SK-N-SH (cell line): Measurements from ENCODE around the gene CD3D. TPM values are rescaled to one million over a fixed set of nuclear protein-coding genes. Genes with fewer than 3 reads are reported as not detected.

Experiments used
- CTCF ChIA-PET: fragments of 300-600, 350-600 bp; formaldehyde crosslinking; extraction: SDS; loops from one replicate; lab custom pipeline; 2021; lab: Yijun Ruan, JAX
- POLR2A ChIA-PET: fragments of 350-600 bp; sonication (Branson Sonifier 250); formaldehyde crosslinking; extraction: SDS; loops from one replicate; lab custom pipeline; 2020; ENCODE audit warnings: antibody characterized with exemption, inconsistent platforms; lab: Yijun Ruan, JAX
- DNase-seq: peaks from one replicate; pipeline ENCODE4 v3.0.0; 2012
- H2AFZ ChIP-seq: fragments of 200-600 bp; sonication (generic); 2 replicates; pipeline ENCODE4 v1.8.1; 2016; ENCODE audit warnings: antibody characterized with exemption, mild to moderate bottlenecking, low read depth
- H3F3A ChIP-seq: fragments of 200-600 bp; sonication (generic); replicated peaks from 2 replicates; pipeline ENCODE3; 2016; ENCODE audit warnings: antibody characterized with exemption, mild to moderate bottlenecking; ENCODE audit not compliant: insufficient read depth
- H3K27ac ChIP-seq, 2 experiments: fragments of 200-500 bp in 1 of 2; fragments of 200-600 bp in 1 of 2; sonication (Bioruptor generic) in 1 of 2; sonication (generic), shearing (Covaris generic) in 1 of 2; 2 replicates each; pipeline versions ENCODE4 v1.5.1 to v1.6.1; 2014 to 2016; ENCODE audit warnings: low read depth in 2 of 2, inconsistent platforms in 1 of 2, low read length in 1 of 2, mild to moderate bottlenecking in 1 of 2, mixed read lengths in 1 of 2
- H3K27me3 ChIP-seq: fragments of 200-600 bp; sonication (generic), shearing (Covaris generic); 2 replicates; pipeline ENCODE4 v1.6.1; 2016; ENCODE audit warnings: mixed run types; ENCODE audit not compliant: insufficient read depth
- H3K36me3 ChIP-seq, 2 experiments: fragments of 200-500 bp in 1 of 2; fragments of 200-600 bp in 1 of 2; sonication (Bioruptor generic) in 1 of 2; sonication (generic) in 1 of 2; replicated peaks in 1 of 2; 2 replicates each; pipeline versions ENCODE3 to v1.5.1; 2014 to 2016; ENCODE audit warnings: low read length in 1 of 2, mild to moderate bottlenecking in 1 of 2; ENCODE audit not compliant: insufficient read depth in 2 of 2, control insufficient read depth in 1 of 2
- H3K4me1 ChIP-seq, 2 experiments: fragments of 200-500 bp in 1 of 2; fragments of 200-600 bp in 1 of 2; sonication (Bioruptor generic) in 1 of 2; sonication (generic), shearing (Covaris generic) in 1 of 2; 2 replicates each; pipeline versions ENCODE4 v1.5.1 to v1.6.1; 2014 to 2016; ENCODE audit warnings: low read depth in 1 of 2, low read length in 1 of 2, mixed run types in 1 of 2; ENCODE audit not compliant: insufficient read depth in 2 of 2, control insufficient read depth in 1 of 2
- H3K4me2 ChIP-seq: fragments of 200-600 bp; sonication (generic), shearing (Covaris generic); 2 replicates; pipeline ENCODE4 v1.6.1; 2017; ENCODE audit warnings: mixed run types
- H3K4me3 ChIP-seq, 2 experiments: fragments of 200-500 bp in 1 of 2; fragments of 200-600 bp in 1 of 2; sonication (Bioruptor generic) in 1 of 2; sonication (generic), shearing (Covaris generic) in 1 of 2; 2 replicates each; pipeline versions ENCODE4 v1.5.1 to v1.8.1; 2014 to 2016; ENCODE audit warnings: low read depth in 2 of 2, inconsistent platforms in 1 of 2, low read length in 1 of 2, mild to moderate bottlenecking in 1 of 2, mixed read lengths in 1 of 2, moderate library complexity in 1 of 2
- H3K79me2 ChIP-seq: fragments of 200-600 bp; sonication (generic); 2 replicates; pipeline ENCODE4 v1.8.1; 2017; ENCODE audit warnings: mild to moderate bottlenecking; ENCODE audit not compliant: insufficient read depth
- H3K9ac ChIP-seq: fragments of 200-600 bp; sonication (generic); 2 replicates; pipeline ENCODE4 v1.6.1; 2017; ENCODE audit warnings: mixed run types
- H3K9me2 ChIP-seq: fragments of 200-600 bp; sonication (generic); 2 replicates; pipeline ENCODE4 v1.6.1; 2017; ENCODE audit warnings: mixed run types
- H3K9me3 ChIP-seq: fragments of 200-600 bp; sonication (generic); 2 replicates; pipeline ENCODE4 v1.6.1; 2017; ENCODE audit warnings: mixed run types, mild to moderate bottlenecking, moderate library complexity
- H4K20me1 ChIP-seq: fragments of 200-600 bp; sonication (generic); 2 replicates; pipeline ENCODE4 v1.6.1; 2017; ENCODE audit warnings: mild to moderate bottlenecking, mixed run types; ENCODE audit not compliant: insufficient read depth
- CHD2 ChIP-seq: fragments of 150-350 bp; IDR thresholded peaks from 2 replicates; pipeline ENCODE4 v1.6.1; 2018; ENCODE audit warnings: low read length; ENCODE audit not compliant: partially characterized antibody
- EZH2phosphoT487 ChIP-seq: fragments of 200-600 bp; sonication (generic); IDR thresholded peaks from 2 replicates; pipeline ENCODE4 v1.6.1; 2017; ENCODE audit warnings: low read depth, mixed run types, mild to moderate bottlenecking, antibody characterized with exemption, moderate library complexity, borderline replicate concordance
- FOXJ3 ChIP-seq: sonication (generic); formaldehyde crosslinking; IDR thresholded peaks from 2 replicates; pipeline ENCODE4 v1.5.1; 2020; ENCODE audit warnings: mild to moderate bottlenecking, missing genetic modification reagents
- GATA2 ChIP-seq: sonication (generic); formaldehyde crosslinking; IDR thresholded peaks from 2 replicates; pipeline ENCODE4 v1.5.0; 2020; ENCODE audit warnings: mild to moderate bottlenecking, missing genetic modification reagents
- MEF2A ChIP-seq: IDR thresholded peaks from 2 replicates; pipeline ENCODE4 v1.4.0; 2012; ENCODE audit warnings: low read depth, borderline replicate concordance
- MXI1 ChIP-seq: IDR thresholded peaks from 2 replicates; pipeline ENCODE4 v1.6.1; 2012; ENCODE audit warnings: mild to moderate bottlenecking, low read depth, low read length, improper control_type of control experiment
- NFIC ChIP-seq: IDR thresholded peaks from 2 replicates; pipeline ENCODE4 v1.4.0; 2012; ENCODE audit warnings: borderline replicate concordance
- RAD21 ChIP-seq: IDR thresholded peaks from 2 replicates; pipeline ENCODE4 v1.6.1; 2012; ENCODE audit warnings: mild to moderate bottlenecking, low read length
- SIN3A ChIP-seq: IDR thresholded peaks from 2 replicates; pipeline ENCODE4 v1.6.1; 2012; ENCODE audit warnings: low read depth, mild to moderate bottlenecking, low read length, moderate library complexity, borderline replicate concordance
- YY1 ChIP-seq: IDR thresholded peaks from 2 replicates; pipeline ENCODE4 v1.4.0; 2012; ENCODE audit warnings: low read depth, mild to moderate bottlenecking
- whole genome bisulfite sequencing: methylation state at CpG from one replicate; pipeline ENCODE4 v1.1.6; 2017; ENCODE audit warnings: low lambda C conversion rate; 5-methylcytosine and 5-hydroxymethylcytosine counted together
- polyA plus RNA-seq, 3 experiments: library from polyadenylated mRNA; depleted of rRNA; stranded (reverse); fragments of >200 nt; gene quantifications; 2 replicates each; pipeline ENCODE4 v1.2.3, GENCODE V29; 2012
- TF ChIP-seq, protein P1 (sequence below): fragments of 150-350 bp; IDR thresholded peaks from 2 replicates; pipeline ENCODE4 v1.6.1; 2016; ENCODE audit warnings: mild to moderate bottlenecking, low read depth, low read length
- TF ChIP-seq, protein P2 (sequence below): IDR thresholded peaks from 2 replicates; pipeline ENCODE4 v1.4.0; 2012; ENCODE audit warnings: low read depth, borderline replicate concordance

CD3D gene
- polyA plus RNA-seq (2012; rRNA removed): 0.44 TPM in 1 of 2 replicates, not detected in the other
- polyA plus RNA-seq (2012; cell fraction: cytosol; rRNA removed): 0.15 and 0.20 TPM in 2 replicates
- polyA plus RNA-seq (2012; cell fraction: nucleus; rRNA removed): 0.23 TPM in 1 of 2 replicates, not detected in the other

DNA sequence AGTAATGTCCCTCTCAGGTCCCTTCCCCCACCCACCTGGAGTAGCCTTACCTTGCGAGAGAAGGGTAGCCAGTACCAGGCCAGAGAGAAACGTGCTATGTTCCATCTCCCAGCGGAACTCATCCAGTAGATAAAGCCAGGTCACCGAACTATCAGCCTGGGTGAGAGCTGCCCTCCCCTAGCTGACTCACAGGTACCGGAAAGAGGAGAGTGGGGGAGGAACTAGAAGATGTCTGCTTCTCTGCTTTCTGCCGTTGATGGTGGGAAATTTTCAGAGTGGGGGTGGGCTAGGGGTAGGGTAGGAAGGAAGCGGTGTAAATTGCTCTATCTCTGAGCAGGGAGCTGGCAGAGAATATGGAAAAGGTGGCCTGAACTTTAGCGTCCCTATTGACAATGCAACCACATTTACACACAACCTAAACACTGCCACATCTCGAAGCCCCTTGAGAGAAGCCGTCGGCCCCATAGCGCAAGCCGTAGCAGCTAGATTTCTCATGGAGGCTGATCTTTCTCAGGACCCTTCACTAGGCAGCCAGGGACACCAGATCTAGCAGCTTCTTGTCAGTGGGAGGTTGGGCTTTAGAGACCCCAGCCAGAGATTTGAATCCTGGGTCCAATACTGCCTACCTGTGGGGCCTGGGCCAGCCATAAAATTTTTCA, at the start of gene CD3D:
Gene CD3D, minus strand, starts transcription at position 203 of the 659 bp plus-strand sequence. Its CDS starts 98 bp downstream, at position 105.
- Histone ChIP-seq H3K36me3 (no peaks in the 10 kb centered on the region), H3K27ac (no peak within 1 kb of the TSS), H3K9me3 (no peaks in the 10 kb centered on the region), H3K9me2 (no peaks in the 10 kb centered on the region), H4K20me1 (no peaks in the 10 kb centered on the region), H3K4me3 (no peak within 1 kb of the TSS), H3F3A (no peaks in the 10 kb centered on the region), H3K27me3 (peaks cover 7% of the 10 kb centered on the region; the same call in 1 of the 2 replicates), H3K79me2 (no peaks in the 10 kb centered on the region), H3K4me2 (no peak within 1 kb of the TSS), H3K9ac (no peak within 1 kb of the TSS), H2AFZ (no peak within 1 kb of the TSS; the same call in 1 of the 2 replicates), H3K4me1 (no peaks in the 10 kb centered on the region)
- POLR2A ChIA-PET: no interaction called here
- 55% methylated on average over 13 of the region's 13 CpGs for WGBS
- TF ChIP-seq MXI1 (no peak), MEF2A (no peak), CHD2 (no peak)
- CTCF ChIA-PET: interaction anchor here (0.6 to 1.1 kb wide), 2 partner anchors 11 to 16 kb away, joined by 3 read pairs; no protein-coding TSS in a partner anchor
- no peak for DNase-seq

DNA sequence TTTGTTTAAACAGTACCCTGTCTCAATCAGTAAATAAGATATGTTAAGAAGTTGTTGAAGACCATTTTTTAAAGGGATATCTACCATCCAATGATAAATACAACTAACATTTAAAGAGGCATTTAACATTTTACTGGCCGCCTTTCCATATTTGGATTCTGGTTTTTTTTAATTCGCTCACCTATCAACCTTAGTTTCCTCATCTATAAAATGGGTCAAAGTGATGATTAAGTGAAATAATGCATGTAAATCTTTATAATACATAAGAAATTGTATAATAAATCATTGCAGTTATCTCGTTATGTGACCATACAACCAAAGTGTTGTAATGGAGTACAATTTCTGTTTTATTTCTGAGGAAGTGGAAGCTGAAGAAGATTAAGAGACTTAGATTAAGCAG, 41.2 kb upstream of the CD3D start:
- Histone ChIP-seq H3K9ac (no peak overlapping the region), H3K27me3 (no peaks in the 10 kb centered on the region), H4K20me1 (no peaks in the 10 kb centered on the region), H3K4me3 (no peak overlapping the region), H2AFZ (no peak overlapping the region), H3K9me3 (no peaks in the 10 kb centered on the region), H3K4me2 (no peak overlapping the region), H3F3A (no peaks in the 10 kb centered on the region), H3K9me2 (no peaks in the 10 kb centered on the region), H3K27ac (no peak overlapping the region), H3K4me1 (no peaks in the 10 kb centered on the region), H3K79me2 (no peaks in the 10 kb centered on the region), H3K36me3 (peaks cover 81 to 88% of the 10 kb centered on the region in 2 experiments)
- no peak for TF ChIP-seq YY1
- no peak for TF ChIP-seq EZH2phosphoT487
- TF ChIP-seq, protein P1, sequence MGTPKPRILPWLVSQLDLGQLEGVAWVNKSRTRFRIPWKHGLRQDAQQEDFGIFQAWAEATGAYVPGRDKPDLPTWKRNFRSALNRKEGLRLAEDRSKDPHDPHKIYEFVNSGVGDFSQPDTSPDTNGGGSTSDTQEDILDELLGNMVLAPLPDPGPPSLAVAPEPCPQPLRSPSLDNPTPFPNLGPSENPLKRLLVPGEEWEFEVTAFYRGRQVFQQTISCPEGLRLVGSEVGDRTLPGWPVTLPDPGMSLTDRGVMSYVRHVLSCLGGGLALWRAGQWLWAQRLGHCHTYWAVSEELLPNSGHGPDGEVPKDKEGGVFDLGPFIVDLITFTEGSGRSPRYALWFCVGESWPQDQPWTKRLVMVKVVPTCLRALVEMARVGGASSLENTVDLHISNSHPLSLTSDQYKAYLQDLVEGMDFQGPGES: no peak
- no peak for TF ChIP-seq NFIC
- no peak for TF ChIP-seq SIN3A
- TF ChIP-seq FOXJ3 (CRISPR knock-in tag): no peak
- TF ChIP-seq, protein P2, sequence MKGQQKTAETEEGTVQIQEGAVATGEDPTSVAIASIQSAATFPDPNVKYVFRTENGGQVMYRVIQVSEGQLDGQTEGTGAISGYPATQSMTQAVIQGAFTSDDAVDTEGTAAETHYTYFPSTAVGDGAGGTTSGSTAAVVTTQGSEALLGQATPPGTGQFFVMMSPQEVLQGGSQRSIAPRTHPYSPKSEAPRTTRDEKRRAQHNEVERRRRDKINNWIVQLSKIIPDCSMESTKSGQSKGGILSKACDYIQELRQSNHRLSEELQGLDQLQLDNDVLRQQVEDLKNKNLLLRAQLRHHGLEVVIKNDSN: no peak
- TF ChIP-seq RAD21: no peak
- no peak for TF ChIP-seq GATA2 (CRISPR knock-in tag)
- ChIA-PET CTCF (interaction anchor here (1.0 kb wide), 1 partner anchor 105 kb away, joined by 4 read pairs; no protein-coding TSS in a partner anchor), POLR2A (no interaction called here)
- DNase-seq: no peak
- 95% methylated on average over 3 of the region's 3 CpGs for WGBS
